T-helper 1 cell treated with Interleukin-12 subunit alpha and Interleukin-12 subunit beta and Interleukin-4 antibody, amounts not matched to agents 30 μg/mL and 1 μg/mL, for 36 hours (primary cell): ENCODE data around the gene SH2D1B.
"Not testable (repeated sequence)": the region's sequence is repeated elsewhere in the genome, so short reads cannot be mapped to it uniquely, and the experiment has no call there.

Source experiments
- H3K27ac Mint-ChIP-seq: one replicate; pipeline ENCODE4 v1.8.0; 2021; ENCODE audit warnings: mild to moderate bottlenecking, mixed read lengths
- H3K27me3 Mint-ChIP-seq: one replicate; pipeline ENCODE4 v1.8.0; 2021; ENCODE audit warnings: low read depth, mixed read lengths
- H3K36me3 Mint-ChIP-seq: one replicate; pipeline ENCODE4 v1.8.0; 2021; ENCODE audit warnings: low read depth, mixed read lengths
- H3K4me1 Mint-ChIP-seq: one replicate; pipeline ENCODE4 v1.8.0; 2021; ENCODE audit warnings: low read depth, mixed read lengths
- H3K4me3 Mint-ChIP-seq: one replicate; pipeline ENCODE4 v1.8.0; 2021; ENCODE audit warnings: mild to moderate bottlenecking, moderate library complexity, mixed read lengths
- H3K9me3 Mint-ChIP-seq: one replicate; pipeline ENCODE4 v1.8.0; 2021; ENCODE audit warnings: mixed read lengths

The SH2D1B gene

GRCh38 chr1:162366671-162367070 is 45.3 kb downstream of the SH2D1B start:
- H3K27me3 Mint-ChIP-seq, result no peaks in the 10 kb centered on the region
- H3K4me3 Mint-ChIP-seq, result no peak overlapping the region
- no peaks in the 10 kb centered on the region for H3K9me3 Mint-ChIP-seq
- no peaks in the 10 kb centered on the region for H3K4me1 Mint-ChIP-seq
- no peak overlapping the region for H3K27ac Mint-ChIP-seq
- no peaks in the 10 kb centered on the region for H3K36me3 Mint-ChIP-seq

GRCh38 chr1:162366149-162366548 is 45.8 kb downstream of the SH2D1B start:
- Mint-ChIP-seq H3K4me3 (no peak overlapping the region), H3K36me3 (no peaks in the 10 kb centered on the region), H3K9me3 (no peaks in the 10 kb centered on the region), H3K27ac (no peak overlapping the region), H3K4me1 (no peaks in the 10 kb centered on the region), H3K27me3 (no peaks in the 10 kb centered on the region)

- Mint-ChIP-seq H3K36me3 (no peaks in the 10 kb centered on the region), H3K9me3 (no peaks in the 10 kb centered on the region), H3K27me3 (no peaks in the 10 kb centered on the region), H3K4me1 (no peaks in the 10 kb centered on the region), H3K4me3 (no peak overlapping the region), H3K27ac (no peak overlapping the region)
Observed at GRCh38 chr1:162365284-162366020, 46.5 kb downstream of the SH2D1B start.

GRCh38 chr1:162364498-162364897 is 47.4 kb downstream of the SH2D1B start:
- no peaks in the 10 kb centered on the region for H3K4me1 Mint-ChIP-seq
- H3K27me3 Mint-ChIP-seq, result no peaks in the 10 kb centered on the region

GRCh38 chr1:162363823-162364222 is 48.1 kb downstream of the SH2D1B start:
- Mint-ChIP-seq H3K27me3 (no peaks in the 10 kb centered on the region), H3K36me3 (no peaks in the 10 kb centered on the region), H3K4me3 (no peak overlapping the region), H3K9me3 (no peaks in the 10 kb centered on the region), H3K4me1 (no peaks in the 10 kb centered on the region), H3K27ac (no peak overlapping the region)

More at GRCh38 chr1:162364498-162364897, 47.4 kb downstream of the SH2D1B start:
- Mint-ChIP-seq H3K36me3 (no peaks in the 10 kb centered on the region), H3K4me3 (no peak overlapping the region), H3K9me3 (no peaks in the 10 kb centered on the region), H3K27ac (no peak overlapping the region)

- H3K27me3 Mint-ChIP-seq, result no peaks in the 10 kb centered on the region
- H3K36me3 Mint-ChIP-seq, result no peaks in the 10 kb centered on the region
- H3K27ac Mint-ChIP-seq, result no peak overlapping the region
- no peaks in the 10 kb centered on the region for H3K9me3 Mint-ChIP-seq
- H3K4me3 Mint-ChIP-seq, result no peak overlapping the region
- no peaks in the 10 kb centered on the region for H3K4me1 Mint-ChIP-seq
Observed at GRCh38 chr1:162361349-162361748, 50.6 kb downstream of the SH2D1B start.

GRCh38 chr1:162360874-162361260 is 51.1 kb downstream of the SH2D1B start:
- no peaks in the 10 kb centered on the region for H3K4me1 Mint-ChIP-seq
- no peaks in the 10 kb centered on the region for H3K9me3 Mint-ChIP-seq
- no peaks in the 10 kb centered on the region for H3K36me3 Mint-ChIP-seq
- H3K4me3 Mint-ChIP-seq, result no peak overlapping the region
- H3K27me3 Mint-ChIP-seq, result no peaks in the 10 kb centered on the region
- no peak overlapping the region for H3K27ac Mint-ChIP-seq

GRCh38 chr1:162360237-162360873 is 51.6 kb downstream of the SH2D1B start:
- no peaks in the 10 kb centered on the region for H3K27me3 Mint-ChIP-seq
- no peak overlapping the region for H3K4me3 Mint-ChIP-seq
- no peaks in the 10 kb centered on the region for H3K36me3 Mint-ChIP-seq

GRCh38 chr1:162359523-162360236 is 52.3 kb downstream of the SH2D1B start:
- Mint-ChIP-seq H3K4me3 (no peak overlapping the region), H3K9me3 (no peaks in the 10 kb centered on the region), H3K4me1 (no peaks in the 10 kb centered on the region), H3K36me3 (no peaks in the 10 kb centered on the region), H3K27me3 (no peaks in the 10 kb centered on the region), H3K27ac (no peak overlapping the region)

More at GRCh38 chr1:162360237-162360873, 51.6 kb downstream of the SH2D1B start:
- Mint-ChIP-seq H3K27ac (no peak overlapping the region), H3K9me3 (no peaks in the 10 kb centered on the region), H3K4me1 (no peaks in the 10 kb centered on the region)

GRCh38 chr1:162358928-162359327 is 53.0 kb downstream of the SH2D1B start:
- Mint-ChIP-seq H3K9me3 (no peaks in the 10 kb centered on the region), H3K27me3 (no peaks in the 10 kb centered on the region), H3K36me3 (no peaks in the 10 kb centered on the region), H3K4me1 (no peaks in the 10 kb centered on the region), H3K27ac (no peak overlapping the region), H3K4me3 (no peak overlapping the region)

- H3K4me3 Mint-ChIP-seq, result no peak overlapping the region
- H3K4me1 Mint-ChIP-seq, result no peaks in the 10 kb centered on the region
- H3K9me3 Mint-ChIP-seq, result no peaks in the 10 kb centered on the region
- no peaks in the 10 kb centered on the region for H3K36me3 Mint-ChIP-seq
- no peak overlapping the region for H3K27ac Mint-ChIP-seq
- no peaks in the 10 kb centered on the region for H3K27me3 Mint-ChIP-seq
Observed at GRCh38 chr1:162357681-162358266, 54.2 kb downstream of the SH2D1B start.

GRCh38 chr1:162353702-162354101 is 58.2 kb downstream of the SH2D1B start:
- no peaks in the 10 kb centered on the region for H3K4me1 Mint-ChIP-seq
- no peaks in the 10 kb centered on the region for H3K27me3 Mint-ChIP-seq
- no peaks in the 10 kb centered on the region for H3K9me3 Mint-ChIP-seq
- H3K27ac Mint-ChIP-seq, result no peak overlapping the region
- H3K4me3 Mint-ChIP-seq, result no peak overlapping the region
- no peaks in the 10 kb centered on the region for H3K36me3 Mint-ChIP-seq

GRCh38 chr1:162353078-162353477 is 58.9 kb downstream of the SH2D1B start:
- no peaks in the 10 kb centered on the region for H3K27me3 Mint-ChIP-seq
- H3K4me1 Mint-ChIP-seq, result no peaks in the 10 kb centered on the region
- H3K4me3 Mint-ChIP-seq, result no peak overlapping the region
- H3K9me3 Mint-ChIP-seq, result no peaks in the 10 kb centered on the region
- H3K36me3 Mint-ChIP-seq, result no peaks in the 10 kb centered on the region
- H3K27ac Mint-ChIP-seq, result no peak overlapping the region

- H3K36me3 Mint-ChIP-seq, H3K27ac Mint-ChIP-seq, H3K4me3 Mint-ChIP-seq, H3K9me3 Mint-ChIP-seq, H3K4me1 Mint-ChIP-seq, H3K27me3 Mint-ChIP-seq: not testable (repeated sequence)
Observed at GRCh38 chr1:162351874-162352273, 60.1 kb downstream of the SH2D1B start.
